ENCODE results near the gene DCHS1.

- TF ChIP-seq EP300 (IDR thresholded peaks at IDR 0.05) (no peak), CTCF (IDR thresholded peaks at IDR 0.05) (no peak)
Observed at GRCh38 chr11:6656936-6657335, 1.3 kb upstream of the DCHS1 start.
